Stimulated activated CD4-positive, alpha-beta T cell treated with anti-CD3 and anti-CD28 coated beads, Interleukin-12 subunit alpha, Interleukin-12 subunit beta, amount 100 ng/mL, for 48 hours (primary cell): ENCODE results near the gene EPHB2.
"Not testable (repeated sequence)": the region's sequence is repeated elsewhere in the genome, so short reads cannot be mapped to it uniquely, and the experiment has no call there.

Experiments
- DNase-seq, 3 donors: peaks; one replicate each; pipeline ENCODE4 v3.0.0-alpha.2; 2020; ENCODE audit warnings: low read depth in 2 of 3, low spot score in 1 of 3

Gene EPHB2

GRCh38 chr1:22833699-22834098, 123.1 kb downstream of the EPHB2 start:
- DNase-seq = no peak

- DNase-seq = not testable (repeated sequence)
Measured at GRCh38 chr1:22834420-22834819, 123.8 kb downstream of the EPHB2 start.

GRCh38 chr1:22835636-22836319, 125.1 kb downstream of the EPHB2 start:
- no peak for DNase-seq

GRCh38 chr1:22836850-22837249, 126.2 kb downstream of the EPHB2 start:
- no peak for DNase-seq

GRCh38 chr1:22837332-22837731, 126.7 kb downstream of the EPHB2 start:
- DNase-seq = no peak

GRCh38 chr1:22838965-22839364, 128.3 kb downstream of the EPHB2 start:
- DNase-seq = no peak

- no peak for DNase-seq
Measured at GRCh38 chr1:22839806-22840205, 129.2 kb downstream of the EPHB2 start.

- DNase-seq = no peak
Measured at GRCh38 chr1:22841142-22841541, 130.5 kb downstream of the EPHB2 start.

- no peak for DNase-seq
Measured at GRCh38 chr1:22841860-22842281, 131.2 kb downstream of the EPHB2 start.

- not testable (repeated sequence) for DNase-seq
Measured at GRCh38 chr1:22843441-22844183, 133.0 kb downstream of the EPHB2 start.

- no peak for DNase-seq
Measured at GRCh38 chr1:22844621-22845020, 134.0 kb downstream of the EPHB2 start.

GRCh38 chr1:22845398-22845935, 134.8 kb downstream of the EPHB2 start:
- no peak for DNase-seq

GRCh38 chr1:22846458-22846857, 135.8 kb downstream of the EPHB2 start:
- DNase-seq = peak in 1 of 3 donors; percentile 1

- DNase-seq = no peak
Measured at GRCh38 chr1:22847249-22847648, 136.6 kb downstream of the EPHB2 start.

GRCh38 chr1:22847709-22848108, 137.1 kb downstream of the EPHB2 start:
- DNase-seq = no peak

- no peak for DNase-seq
Measured at GRCh38 chr1:22848405-22848804, 137.8 kb downstream of the EPHB2 start.

GRCh38 chr1:22849770-22850169, 139.1 kb downstream of the EPHB2 start:
- DNase-seq = no peak

- no peak for DNase-seq
Measured at GRCh38 chr1:22850281-22850680, 139.6 kb downstream of the EPHB2 start.

GRCh38 chr1:22850681-22851080, 140.0 kb downstream of the EPHB2 start:
- DNase-seq = no peak

- no peak for DNase-seq
Measured at GRCh38 chr1:22851517-22851916, 140.9 kb downstream of the EPHB2 start.

GRCh38 chr1:22852144-22852655, 141.6 kb downstream of the EPHB2 start:
- DNase-seq = no peak

- no peak for DNase-seq
Measured at GRCh38 chr1:22853651-22854185, 143.1 kb downstream of the EPHB2 start.
